DND-41 (cell line): ENCODE data around the gene PPP6C.

ENCODE experiments used
- EZH2 ChIP-seq: IDR thresholded peaks from 3 replicates; pipeline ENCODE4 v1.6.1; 2012; ENCODE audit warnings: borderline replicate concordance, low read depth, mild to moderate bottlenecking, moderate library complexity, low read length, inconsistent platforms; ENCODE audit not compliant: severe bottlenecking
- TF ChIP-seq, protein P1 (sequence below): IDR thresholded peaks from 2 replicates; pipeline ENCODE4 v1.5.1; 2012; ENCODE audit warnings: borderline replicate concordance, low read length, moderate library complexity, mild to moderate bottlenecking; ENCODE audit not compliant: poor library complexity, severe bottlenecking; ENCODE audit errors: extremely low read depth

DNA sequence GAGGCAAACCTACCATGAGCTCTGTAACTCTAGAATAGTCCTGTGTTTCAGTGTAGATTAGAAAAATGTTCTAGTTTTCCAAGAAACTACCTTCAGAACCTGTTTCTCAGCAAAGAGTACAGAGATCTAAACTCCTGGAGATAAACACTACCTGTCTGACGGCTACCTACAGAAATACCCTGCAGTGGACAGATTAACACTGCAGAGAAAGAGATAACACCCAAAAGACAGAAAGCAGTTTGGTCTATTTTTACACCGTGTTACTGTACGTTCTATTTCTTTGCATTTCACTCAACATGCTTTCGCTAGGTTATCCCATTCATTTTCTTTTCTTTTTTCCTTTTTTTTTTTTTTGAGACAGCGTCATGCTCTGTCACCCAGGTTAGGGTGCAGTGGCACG is 57.8 kb downstream of the PPP6C start:
- TF ChIP-seq, protein P1, sequence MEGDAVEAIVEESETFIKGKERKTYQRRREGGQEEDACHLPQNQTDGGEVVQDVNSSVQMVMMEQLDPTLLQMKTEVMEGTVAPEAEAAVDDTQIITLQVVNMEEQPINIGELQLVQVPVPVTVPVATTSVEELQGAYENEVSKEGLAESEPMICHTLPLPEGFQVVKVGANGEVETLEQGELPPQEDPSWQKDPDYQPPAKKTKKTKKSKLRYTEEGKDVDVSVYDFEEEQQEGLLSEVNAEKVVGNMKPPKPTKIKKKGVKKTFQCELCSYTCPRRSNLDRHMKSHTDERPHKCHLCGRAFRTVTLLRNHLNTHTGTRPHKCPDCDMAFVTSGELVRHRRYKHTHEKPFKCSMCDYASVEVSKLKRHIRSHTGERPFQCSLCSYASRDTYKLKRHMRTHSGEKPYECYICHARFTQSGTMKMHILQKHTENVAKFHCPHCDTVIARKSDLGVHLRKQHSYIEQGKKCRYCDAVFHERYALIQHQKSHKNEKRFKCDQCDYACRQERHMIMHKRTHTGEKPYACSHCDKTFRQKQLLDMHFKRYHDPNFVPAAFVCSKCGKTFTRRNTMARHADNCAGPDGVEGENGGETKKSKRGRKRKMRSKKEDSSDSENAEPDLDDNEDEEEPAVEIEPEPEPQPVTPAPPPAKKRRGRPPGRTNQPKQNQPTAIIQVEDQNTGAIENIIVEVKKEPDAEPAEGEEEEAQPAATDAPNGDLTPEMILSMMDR, result no peak
- no peak for TF ChIP-seq EZH2
